GM18499 (cell line): ENCODE measurements around the gene ZNRF1.

Experiments used
- ATAC-seq: cut with Tn5 transposase; IDR thresholded peaks from one replicate; pipeline ENCODE4 v1.9.1; 2021; ENCODE audit warnings: moderate number of reproducible peaks; ENCODE audit not compliant: insufficient read depth, unreplicated experiment

The ZNRF1 gene

GRCh38 chr16:75054556-75054947 lies 55.7 kb downstream of the ZNRF1 start:
- no peak for ATAC-seq

- no peak for ATAC-seq
Observed at GRCh38 chr16:75058806-75059205, 60.0 kb downstream of the ZNRF1 start.

GRCh38 chr16:75059411-75059810 lies 60.6 kb downstream of the ZNRF1 start:
- no peak for ATAC-seq

GRCh38 chr16:75060723-75061122 lies 61.9 kb downstream of the ZNRF1 start:
- ATAC-seq, result no peak

- no peak for ATAC-seq
Observed at GRCh38 chr16:75061669-75062068, 62.8 kb downstream of the ZNRF1 start.

GRCh38 chr16:75062135-75062975 lies 63.5 kb downstream of the ZNRF1 start:
- ATAC-seq, result no peak

- no peak for ATAC-seq
Observed at GRCh38 chr16:75062976-75063346, 64.1 kb downstream of the ZNRF1 start.

GRCh38 chr16:75063549-75064088 lies 64.8 kb downstream of the ZNRF1 start:
- no peak for ATAC-seq

GRCh38 chr16:75064403-75065148 lies 65.8 kb downstream of the ZNRF1 start:
- no peak for ATAC-seq

GRCh38 chr16:75065149-75065505 lies 66.3 kb downstream of the ZNRF1 start:
- ATAC-seq, result no peak

- no peak for ATAC-seq
Observed at GRCh38 chr16:75065521-75066149, 66.8 kb downstream of the ZNRF1 start.

GRCh38 chr16:75066861-75067447 lies 68.1 kb downstream of the ZNRF1 start:
- ATAC-seq, result no peak

GRCh38 chr16:75068085-75069031 lies 69.5 kb downstream of the ZNRF1 start:
- no peak for ATAC-seq

GRCh38 chr16:75070012-75070841 lies 71.4 kb downstream of the ZNRF1 start:
- ATAC-seq, result no peak

- no peak for ATAC-seq
Observed at GRCh38 chr16:75071621-75072020, 72.8 kb downstream of the ZNRF1 start.

GRCh38 chr16:75072239-75072947 lies 73.6 kb downstream of the ZNRF1 start:
- no peak for ATAC-seq

GRCh38 chr16:75073545-75074303 lies 74.9 kb downstream of the ZNRF1 start:
- no peak for ATAC-seq
